ENCODE measurements around the gene RIC8B. TPM values are rescaled to one million over a fixed set of nuclear protein-coding genes. Genes with fewer than 3 reads are reported as not detected.

The RIC8B gene
- total RNA-seq, 2 experiments from 2014 or later = 14.2 to 15.0 TPM

DNA sequence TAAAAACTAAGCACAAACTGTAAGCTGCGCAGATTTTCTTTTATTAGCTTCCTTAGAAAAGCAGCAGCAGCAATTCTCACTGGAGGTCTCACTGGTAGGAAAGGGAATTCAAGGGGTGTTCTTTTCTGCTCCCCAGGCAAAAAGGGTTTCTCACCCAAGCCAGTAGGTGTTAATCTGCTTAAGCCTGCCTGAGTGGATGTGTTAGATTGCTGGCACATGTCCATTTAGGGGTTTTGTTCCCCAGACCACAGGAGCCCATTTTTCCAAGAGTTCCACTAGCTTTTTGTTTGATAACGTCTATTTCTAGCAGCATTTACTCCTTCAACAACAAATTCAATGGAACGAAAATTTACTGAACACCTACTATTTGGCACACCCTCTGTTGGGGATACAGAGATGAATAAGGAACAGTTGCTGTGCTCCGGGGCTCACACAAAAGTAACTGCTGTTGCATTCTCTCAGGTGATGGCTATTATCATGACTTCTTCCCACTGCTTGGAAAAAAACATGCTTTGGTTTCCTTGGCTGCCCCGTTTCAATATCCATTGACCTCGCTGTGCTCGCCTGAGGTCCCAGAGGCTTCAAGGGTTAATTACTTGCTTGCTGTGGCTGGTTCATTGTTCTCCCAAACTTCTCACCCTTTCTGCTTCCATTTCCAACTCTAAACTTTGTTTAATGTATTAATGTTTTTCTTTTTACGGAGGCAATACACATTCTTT lies 31.1 kb upstream of the RIC8B start:
- ATAC-seq (no peak), DNase-seq (no peak)
- Mint-ChIP-seq H3K27me3 (peaks cover 10% of the 10 kb centered on the region), H3K36me3 (no peaks in the 10 kb centered on the region), H3K27ac (no peak overlapping the region), H3K4me1 (peaks cover 14% of the 10 kb centered on the region), H3K9me3 (ENCODE audit: low read depth) (no peaks in the 10 kb centered on the region), H3K4me3 (no peak overlapping the region)
- CTCF ChIA-PET = no interaction called here

DNA sequence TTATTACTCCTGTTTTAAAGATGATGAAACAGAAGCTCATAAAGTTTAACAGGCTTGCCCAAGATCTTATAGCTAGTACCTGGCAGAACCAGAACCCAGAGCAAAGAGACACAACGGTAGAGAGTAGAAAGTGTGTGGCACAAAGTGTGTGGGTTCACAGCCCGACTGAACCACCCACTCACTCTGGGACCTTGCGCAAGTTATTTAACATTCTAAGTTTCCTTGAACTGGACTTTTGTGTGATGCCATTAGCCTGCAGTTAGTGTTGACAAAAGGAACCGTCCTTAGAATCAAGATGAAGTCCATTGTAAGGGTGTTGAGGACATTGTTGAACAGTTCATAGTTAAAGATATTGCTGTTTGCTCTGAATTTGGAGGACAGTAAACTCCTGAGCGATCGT lies 29.9 kb upstream of the RIC8B start:
- no peak overlapping the region for H3K4me3 Mint-ChIP-seq
- ATAC-seq = no peak
- no peak overlapping the region for H3K27ac Mint-ChIP-seq
- no peak for DNase-seq
- H3K9me3 Mint-ChIP-seq (ENCODE audit: low read depth) = no peaks in the 10 kb centered on the region
- CTCF ChIA-PET = no interaction called here
- H3K4me1 Mint-ChIP-seq = peaks cover 16% of the 10 kb centered on the region
- H3K36me3 Mint-ChIP-seq = no peaks in the 10 kb centered on the region
- H3K27me3 Mint-ChIP-seq = peaks cover 10% of the 10 kb centered on the region

DNA sequence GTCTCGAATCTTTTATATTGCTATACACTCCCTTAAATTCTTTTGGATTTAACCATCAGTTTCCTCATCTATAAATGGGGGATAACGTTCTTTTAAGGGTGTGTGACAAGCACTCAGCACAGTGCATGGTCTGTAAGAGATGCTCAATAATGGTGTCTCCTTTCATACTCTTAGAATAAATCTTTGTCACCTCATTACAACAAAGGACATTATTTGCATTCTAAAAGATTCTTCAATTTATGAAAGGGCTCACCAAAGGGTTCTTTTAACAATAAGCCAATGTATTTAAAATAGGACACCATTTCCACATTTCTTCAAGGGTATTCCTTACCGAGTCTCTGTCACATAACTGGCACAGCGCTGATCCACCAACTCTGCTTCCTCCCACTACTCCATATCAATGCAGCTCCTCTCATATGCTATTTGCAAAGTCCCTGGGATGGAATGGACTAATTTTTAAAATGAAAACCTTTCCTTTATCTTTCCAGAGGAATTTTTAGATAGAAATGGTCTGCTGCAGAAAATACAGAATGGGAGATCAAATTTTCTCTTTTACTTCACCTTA lies 29.2 kb upstream of the RIC8B start:
- DNase-seq (no peak), ATAC-seq (no peak)
- no peak overlapping the region for H3K4me3 Mint-ChIP-seq

DNA sequence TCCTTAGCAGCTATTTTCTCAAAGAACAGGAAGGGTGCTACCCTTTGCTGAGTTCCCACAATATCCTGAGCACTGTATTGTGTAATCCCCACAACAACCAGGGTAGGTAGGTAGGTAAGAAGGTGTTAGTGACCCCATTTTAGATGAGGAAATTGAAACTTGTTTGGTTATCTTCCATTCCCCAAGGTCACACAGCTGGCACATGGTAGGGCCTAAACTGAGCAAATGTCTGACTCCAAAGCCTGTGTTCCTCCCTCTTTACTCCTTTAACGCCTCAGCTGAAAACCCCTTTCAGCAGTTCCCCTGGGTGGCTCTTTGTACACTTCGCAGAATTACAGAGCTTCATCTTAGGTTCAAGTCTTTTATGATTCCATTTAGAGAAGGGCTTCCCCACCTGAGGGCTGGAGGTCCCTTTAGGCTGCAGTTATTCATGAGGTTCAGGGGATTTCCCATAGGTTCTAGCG lies 26.5 kb upstream of the RIC8B start:
- H3K9me3 Mint-ChIP-seq (ENCODE audit: low read depth) = peaks cover 4% of the 10 kb centered on the region
- ATAC-seq (peak; percentile 50), DNase-seq (no peak)
- CTCF ChIA-PET = interaction anchor here (0.6 kb wide), 1 partner anchor 382 kb away, joined by 3 read pairs; no protein-coding TSS in a partner anchor
- peak overlapping the region; percentile 65 for H3K27ac Mint-ChIP-seq
- H3K27me3 Mint-ChIP-seq = peaks cover 7% of the 10 kb centered on the region
- peaks cover 25% of the 10 kb centered on the region for H3K4me1 Mint-ChIP-seq
- no peak overlapping the region for H3K4me3 Mint-ChIP-seq
- peaks cover 4% of the 10 kb centered on the region for H3K36me3 Mint-ChIP-seq

More for the DNA sequence above, 29.2 kb upstream of the RIC8B start:
- peaks cover 16% of the 10 kb centered on the region for H3K4me1 Mint-ChIP-seq
- peaks cover 10% of the 10 kb centered on the region for H3K27me3 Mint-ChIP-seq
- no peaks in the 10 kb centered on the region for H3K9me3 Mint-ChIP-seq (ENCODE audit: low read depth)
- CTCF ChIA-PET = no interaction called here
- no peaks in the 10 kb centered on the region for H3K36me3 Mint-ChIP-seq
- no peak overlapping the region for H3K27ac Mint-ChIP-seq

DNA sequence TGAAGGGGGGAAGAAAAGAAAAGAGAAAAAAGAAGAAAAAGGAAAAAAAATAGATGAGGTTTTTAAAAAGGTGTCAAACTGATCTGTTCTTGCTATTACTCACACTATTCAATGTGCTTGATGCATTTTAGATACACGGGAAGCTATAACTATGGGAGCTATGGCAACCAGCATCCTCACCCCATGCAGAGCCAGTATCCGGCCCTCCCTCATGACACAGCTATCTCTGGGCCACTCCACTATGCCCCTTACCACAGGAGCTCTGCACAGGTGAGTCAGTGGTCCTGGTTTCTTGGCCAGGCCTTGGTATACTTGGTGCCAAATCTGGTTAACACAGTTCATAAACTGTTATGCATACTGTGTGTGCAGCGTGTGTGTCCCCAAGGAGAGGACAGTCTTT lies 24.0 kb upstream of the RIC8B start:
- ATAC-seq = peak; percentile 65

DNA sequence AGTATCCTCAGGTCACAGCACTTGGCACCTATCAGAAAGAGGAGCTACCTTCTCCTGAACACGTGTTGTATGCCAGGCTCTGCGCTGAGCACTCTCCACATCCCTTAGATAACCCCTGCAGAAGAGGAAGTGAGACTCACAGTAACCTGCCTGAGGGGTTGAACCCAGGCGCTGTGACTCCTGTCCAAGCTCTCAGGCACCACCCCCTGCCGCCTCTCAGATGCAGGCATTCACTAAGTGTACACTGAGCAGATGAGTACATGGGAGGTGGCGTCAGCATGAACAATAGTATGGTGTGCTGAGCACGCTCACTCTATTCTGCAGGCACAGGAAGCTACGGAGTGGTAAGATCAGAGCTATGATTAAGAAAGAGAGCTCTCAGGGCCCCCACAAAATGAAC lies 21.0 kb upstream of the RIC8B start:
- Mint-ChIP-seq H3K27me3 (no peaks in the 10 kb centered on the region), H3K36me3 (peaks cover 4% of the 10 kb centered on the region), H3K27ac (peak overlapping the region; percentile 71), H3K4me3 (no peak overlapping the region), H3K4me1 (peaks cover 23% of the 10 kb centered on the region), H3K9me3 (ENCODE audit: low read depth) (peaks cover 4% of the 10 kb centered on the region)
- ATAC-seq (peak; percentile 90), DNase-seq (peak; percentile 79)
- CTCF ChIA-PET = interaction anchor here (2.0 kb wide), 1 partner anchor 19 kb away, joined by 5 read pairs; no protein-coding TSS in a partner anchor

More for the DNA sequence above, 24.0 kb upstream of the RIC8B start:
- H3K27ac Mint-ChIP-seq = no peak overlapping the region
- peaks cover 4% of the 10 kb centered on the region for H3K9me3 Mint-ChIP-seq (ENCODE audit: low read depth)
- H3K36me3 Mint-ChIP-seq = peaks cover 4% of the 10 kb centered on the region
- DNase-seq = peak; percentile 57
- CTCF ChIA-PET = interaction anchor here (0.9 kb wide), 1 partner anchor 10 kb away, joined by 4 read pairs; no protein-coding TSS in a partner anchor
- H3K4me1 Mint-ChIP-seq = peaks cover 38% of the 10 kb centered on the region
- H3K27me3 Mint-ChIP-seq = no peaks in the 10 kb centered on the region
- H3K4me3 Mint-ChIP-seq = no peak overlapping the region

DNA sequence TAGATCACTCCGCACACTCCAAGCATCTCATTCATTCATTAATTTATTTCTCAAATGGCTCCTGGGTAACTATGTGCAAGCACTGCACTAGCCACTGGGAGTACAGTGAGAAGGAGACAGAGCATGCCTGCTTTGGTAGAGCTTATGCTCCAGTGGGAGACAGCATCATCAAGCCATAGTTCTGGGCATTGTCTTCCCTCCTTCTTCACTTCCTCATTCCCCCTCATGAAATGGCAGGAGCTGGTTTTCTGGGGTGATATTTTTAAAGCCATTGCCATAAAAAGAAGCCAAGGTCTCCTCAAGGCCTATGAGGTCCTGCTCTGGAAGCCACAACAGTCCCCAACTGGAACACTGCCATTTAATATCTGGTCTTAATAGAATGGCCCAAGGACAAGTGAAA lies 20.2 kb upstream of the RIC8B start:
- Mint-ChIP-seq H3K9me3 (ENCODE audit: low read depth) (peaks cover 4% of the 10 kb centered on the region), H3K36me3 (peaks cover 4% of the 10 kb centered on the region), H3K4me3 (no peak overlapping the region), H3K27ac (peak overlapping the region; percentile 71), H3K27me3 (no peaks in the 10 kb centered on the region), H3K4me1 (peaks cover 22% of the 10 kb centered on the region)
- DNase-seq (no peak), ATAC-seq (no peak)
- CTCF ChIA-PET = no interaction called here

DNA sequence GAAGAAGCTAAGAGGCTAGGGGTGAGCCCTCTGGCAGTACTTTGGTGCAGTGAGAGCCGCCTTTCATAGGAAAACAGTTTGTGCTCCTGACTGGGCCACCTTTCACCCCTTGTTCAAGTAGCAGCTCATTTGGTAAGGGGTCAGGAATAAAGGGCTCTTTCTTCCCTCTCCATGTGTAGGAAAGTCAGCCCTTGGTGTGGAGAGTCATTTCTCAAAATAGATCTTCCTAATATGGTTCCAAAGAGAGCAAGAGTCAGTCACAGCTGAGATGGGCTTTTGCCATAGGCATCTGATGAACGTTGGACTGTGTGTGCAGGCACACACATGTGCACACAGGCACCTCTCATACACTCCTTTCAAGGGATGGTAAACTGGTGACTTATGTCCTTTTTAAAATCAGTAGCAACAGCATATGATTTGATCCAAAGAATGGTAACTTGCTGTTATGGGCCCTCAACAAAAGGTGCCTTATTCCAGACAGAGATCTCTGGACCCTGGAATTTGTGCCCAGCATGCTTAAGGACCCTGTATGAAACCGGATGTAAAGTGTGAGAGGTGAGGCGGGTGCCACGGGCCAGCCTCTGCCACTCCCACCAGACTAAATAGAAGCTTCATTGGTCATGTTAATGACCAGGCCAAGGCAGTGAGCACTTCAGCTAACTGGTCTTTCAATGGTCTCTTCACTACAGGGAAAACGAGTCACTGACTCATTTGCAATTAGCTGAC lies 16.7 kb upstream of the RIC8B start:
- no peak for ATAC-seq
- Mint-ChIP-seq H3K9me3 (ENCODE audit: low read depth) (peaks cover 2% of the 10 kb centered on the region), H3K4me3 (no peak overlapping the region), H3K27ac (no peak overlapping the region), H3K36me3 (no peaks in the 10 kb centered on the region), H3K4me1 (peaks cover 24% of the 10 kb centered on the region), H3K27me3 (no peaks in the 10 kb centered on the region)
- CTCF ChIA-PET = interaction anchor here (1.0 kb wide), 1 partner anchor 11 kb away, joined by 4 read pairs; no protein-coding TSS in a partner anchor
- no peak for DNase-seq

DNA sequence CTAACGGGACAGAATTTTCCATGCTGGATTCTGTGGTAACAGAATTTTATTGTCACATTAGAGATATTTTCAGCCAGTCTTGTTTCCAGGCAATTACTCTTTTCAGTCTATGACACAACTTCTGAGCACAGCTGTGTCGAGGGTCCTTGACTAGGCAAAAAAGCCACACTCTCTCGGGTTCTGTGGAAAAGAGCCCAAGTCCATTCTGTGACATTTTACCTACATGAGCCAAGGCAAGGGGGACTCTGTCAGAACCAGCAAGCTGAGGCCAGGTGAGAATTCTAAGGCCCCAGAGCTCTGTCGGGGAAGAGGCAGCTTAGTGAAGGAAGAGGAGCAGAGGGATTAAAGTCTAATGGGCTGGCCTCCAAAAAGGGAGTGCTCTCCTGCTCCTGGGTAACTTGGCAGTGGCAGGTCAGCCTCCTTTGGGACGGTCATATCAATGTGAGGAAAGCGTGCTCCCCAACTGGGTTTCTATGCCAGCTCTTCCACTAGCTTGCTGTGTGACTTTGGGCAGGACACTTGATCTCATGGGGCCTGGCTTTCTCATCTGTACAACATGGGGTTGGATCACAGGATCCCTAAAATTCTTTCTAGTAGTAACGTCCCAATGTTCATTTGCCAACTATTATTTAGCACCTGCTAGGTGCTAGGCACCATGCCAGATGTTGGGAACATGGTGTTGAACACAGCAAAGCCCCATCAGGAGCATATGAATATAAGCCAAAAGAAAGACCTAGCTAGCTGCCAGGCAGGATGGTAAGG lies 16.0 kb upstream of the RIC8B start:
- no peaks in the 10 kb centered on the region for H3K36me3 Mint-ChIP-seq
- CTCF ChIA-PET = no interaction called here
- peaks cover 16% of the 10 kb centered on the region for H3K4me1 Mint-ChIP-seq
- ATAC-seq (no peak), DNase-seq (no peak)
- no peak overlapping the region for H3K27ac Mint-ChIP-seq
- peaks cover 2% of the 10 kb centered on the region for H3K9me3 Mint-ChIP-seq (ENCODE audit: low read depth)
- H3K4me3 Mint-ChIP-seq = no peak overlapping the region
- H3K27me3 Mint-ChIP-seq = no peaks in the 10 kb centered on the region

DNA sequence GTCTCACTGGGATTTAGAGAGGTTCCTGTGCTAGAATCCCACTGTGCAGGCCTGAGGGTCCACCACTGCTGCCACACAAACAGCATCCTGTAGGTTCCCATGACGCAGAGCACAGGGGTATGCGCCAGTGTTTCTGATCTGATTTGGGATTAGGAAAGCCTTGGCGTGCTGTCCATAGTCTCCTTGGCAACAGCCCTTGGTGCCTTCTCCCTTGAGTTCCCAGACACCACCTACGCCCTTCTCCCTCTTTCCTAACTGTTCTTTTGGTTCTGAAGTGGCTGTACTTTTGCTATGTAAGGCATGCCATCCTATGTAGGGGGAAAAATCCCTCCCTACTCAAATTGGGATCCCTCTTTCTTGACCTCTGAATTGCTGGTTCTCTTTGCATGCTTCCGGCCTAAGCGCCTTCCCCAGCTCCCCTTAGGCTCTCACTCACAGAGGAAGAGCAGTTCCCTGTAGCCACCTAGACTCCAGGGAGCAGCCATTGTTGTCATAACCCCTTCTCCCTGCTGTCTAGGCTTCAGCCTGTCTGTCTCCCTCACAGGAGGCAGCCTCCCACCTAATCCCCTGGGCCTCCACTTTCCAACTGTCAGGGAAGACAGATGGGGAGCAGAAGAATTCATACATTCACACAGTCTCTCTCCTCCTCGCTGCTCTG lies 14.8 kb upstream of the RIC8B start:
- no peak for ATAC-seq

DNA sequence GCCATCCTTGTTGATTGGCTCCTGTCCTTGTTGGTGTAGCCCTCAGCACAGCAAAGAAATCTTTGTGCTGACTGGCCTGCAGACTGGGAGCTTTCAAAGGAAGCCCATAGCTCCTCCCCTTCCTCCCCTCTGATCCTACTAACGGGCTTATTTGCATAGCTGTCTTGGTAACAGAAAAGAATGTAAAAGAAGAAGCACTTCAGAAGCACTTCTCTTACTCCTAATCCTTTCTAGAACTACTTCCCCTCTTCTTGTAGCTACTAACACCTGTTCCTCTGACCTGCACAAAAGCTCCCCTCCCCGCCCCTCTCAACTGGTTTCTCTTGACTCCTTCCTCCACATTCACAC lies 14.3 kb upstream of the RIC8B start:
- Mint-ChIP-seq H3K27me3 (no peaks in the 10 kb centered on the region), H3K9me3 (ENCODE audit: low read depth) (peaks cover 2% of the 10 kb centered on the region), H3K36me3 (no peaks in the 10 kb centered on the region), H3K4me1 (peaks cover 8% of the 10 kb centered on the region), H3K4me3 (no peak overlapping the region), H3K27ac (peak overlapping the region; percentile 30)
- no peak for ATAC-seq
- no peak for DNase-seq
- CTCF ChIA-PET = no interaction called here

More for the DNA sequence above, 14.8 kb upstream of the RIC8B start:
- Mint-ChIP-seq H3K27ac (peak overlapping the region; percentile 30), H3K27me3 (no peaks in the 10 kb centered on the region), H3K4me1 (peaks cover 8% of the 10 kb centered on the region), H3K36me3 (no peaks in the 10 kb centered on the region), H3K9me3 (ENCODE audit: low read depth) (peaks cover 2% of the 10 kb centered on the region), H3K4me3 (no peak overlapping the region)
- CTCF ChIA-PET = no interaction called here
- no peak for DNase-seq

DNA sequence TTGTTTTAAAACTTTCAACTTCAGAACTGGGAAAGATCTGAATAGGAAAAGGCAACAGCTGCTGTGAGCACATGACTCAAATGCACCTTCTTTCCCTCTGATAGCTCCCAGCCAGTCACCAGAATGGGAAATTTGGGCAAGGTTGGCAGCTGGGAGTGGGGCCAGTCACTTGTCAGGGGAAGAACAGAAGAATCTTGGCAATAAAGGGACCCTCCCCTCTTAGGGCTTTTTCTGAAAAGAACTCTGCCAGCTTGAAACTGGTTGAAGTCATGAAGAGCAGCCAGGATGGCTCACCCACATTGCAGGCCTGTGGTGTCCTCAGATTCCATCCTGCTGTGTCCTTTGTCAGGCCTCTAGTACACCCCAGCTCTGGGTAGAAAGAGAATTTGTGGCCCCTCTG lies 10.3 kb upstream of the RIC8B start:
- ATAC-seq (no peak), DNase-seq (no peak)
- no peak overlapping the region for H3K27ac Mint-ChIP-seq
- H3K4me3 Mint-ChIP-seq = no peak overlapping the region
- CTCF ChIA-PET = no interaction called here
- peaks cover 8% of the 10 kb centered on the region for H3K27me3 Mint-ChIP-seq
- no peaks in the 10 kb centered on the region for H3K36me3 Mint-ChIP-seq
- peaks cover 13% of the 10 kb centered on the region for H3K4me1 Mint-ChIP-seq
- peaks cover 2% of the 10 kb centered on the region for H3K9me3 Mint-ChIP-seq (ENCODE audit: low read depth)

DNA sequence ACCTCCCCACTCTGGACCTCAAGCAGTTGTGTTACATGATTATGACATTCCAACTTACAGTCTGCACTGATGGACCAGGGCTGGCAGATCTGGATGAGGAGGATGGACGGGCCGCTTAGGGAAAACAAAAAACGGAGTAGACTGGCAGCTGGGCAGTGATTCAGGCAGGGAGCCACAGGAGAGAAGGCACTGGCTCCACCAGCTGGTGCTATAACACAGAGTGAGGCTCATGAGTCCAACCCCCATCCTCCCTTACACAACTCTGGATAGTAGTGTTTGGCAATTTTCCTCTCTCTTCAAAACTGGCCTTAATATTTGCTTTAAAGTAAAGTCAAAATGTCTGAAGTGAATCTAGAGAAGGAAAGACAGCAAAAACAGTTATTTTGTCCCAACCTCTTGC lies 9.7 kb upstream of the RIC8B start:
- Mint-ChIP-seq H3K4me3 (no peak overlapping the region), H3K9me3 (ENCODE audit: low read depth) (peaks cover 2% of the 10 kb centered on the region), H3K27me3 (peaks cover 8% of the 10 kb centered on the region), H3K4me1 (peaks cover 11% of the 10 kb centered on the region), H3K27ac (no peak overlapping the region), H3K36me3 (no peaks in the 10 kb centered on the region)
- ATAC-seq (no peak), DNase-seq (no peak)
- CTCF ChIA-PET = no interaction called here

Measured in activated CD8-positive, alpha-beta memory T cell treated with anti-CD3 and anti-CD28 coated beads, Interleukin-2, amount 10 ng/mL, durations not matched to agents 7 days and 5 days (primary cell).